Adrenal gland (tissue), 12 donors: ENCODE results near the gene TBC1D1. TPM values are rescaled to one million over a fixed set of nuclear protein-coding genes. Genes with fewer than 3 reads are reported as not detected.

Experiments used
- DNase-seq, 7 donors: peaks; one replicate each; pipeline ENCODE4 v3.0.0-alpha.2; 2019 to 2020
- H3K27ac ChIP-seq, 5 donors: fragments of 200-600 bp; sonication (generic) in 4 of 5; 1 replicate in 3 of 5; 2 replicates in 2 of 5; pipeline versions ENCODE4 v1.5.1 to v1.8.0; 2016 to 2020; ENCODE audit warnings: mild to moderate bottlenecking in 1 of 5
- H3K27me3 ChIP-seq: fragments of 200-600 bp; 2 replicates; pipeline ENCODE4 v1.8.0; 2021
- H3K36me3 ChIP-seq, 2 donors: fragments of 200-600 bp; replicated peaks in 1 of 2; 1 replicate in 1 of 2; 2 replicates in 1 of 2; pipeline versions ENCODE4 v1.5.1 to v1.8.0; 2018 to 2022
- H3K4me1 ChIP-seq, 2 donors: fragments of 200-600 bp; replicated peaks in 1 of 2; 1 replicate in 1 of 2; 2 replicates in 1 of 2; pipeline versions ENCODE4 v1.5.1 to v1.8.0; 2018 to 2021
- H3K4me3 ChIP-seq, 4 donors: fragments of 200-600 bp; sonication (generic) in 3 of 4; one replicate each; pipeline ENCODE4 v1.5.1; 2016 to 2018
- H3K9me3 ChIP-seq, 3 donors: fragments of 200-600 bp; sonication (generic) in 1 of 3; replicated peaks in 1 of 3; 1 replicate in 2 of 3; 2 replicates in 1 of 3; pipeline versions ENCODE4 v1.5.1 to v1.8.0; 2016 to 2021
- POLR2A ChIP-seq, 2 donors: fragments of 450-650 bp; IDR thresholded peaks; one replicate each; pipeline ENCODE4 v1.6.1; 2017; ENCODE audit warnings: antibody characterized with exemption in 2 of 2, mild to moderate bottlenecking in 2 of 2, moderate library complexity in 1 of 2
- WGBS, 4 donors: extraction: QIAGEN DNeasy Blood & Tissue Kit in 2 of 4; methylation state at CpG; one replicate each; pipeline versions ENCODE4 v1.1.5 to v1.1.7; 2013 to 2017; 5-methylcytosine and 5-hydroxymethylcytosine counted together
- intact Hi-C, 2 donors: fragments of 100-400 bp; cut with DNase I; formaldehyde crosslinking; loops; one replicate each; pipeline versions ENCODE4 v1.14.1 to v1.15.0; 2022 to 2023
- polyA plus RNA-seq, 3 donors: library from polyadenylated mRNA; stranded (reverse); fragments of 200-250 nt in 2 of 3; fragments of 350-450 nt in 1 of 3; fragmentation: Illumina TruSeq in 1 of 3; extraction: RNeasy Lipid Tissue Mini Kit (QIAGEN cat#74804) in 1 of 3; gene quantifications; one replicate each; pipeline ENCODE4 v1.2.3, GENCODE V29; 2013 to 2014
- total RNA-seq, 9 donors: library from RNA; depleted of rRNA in 4 of 9; stranded (reverse); fragments of >200 nt in 4 of 9; fragments of 120-200 nt in 1 of 9; fragmentation: NEBNext Ultra II Directional in 1 of 9; extraction: Animal tissue kit (Norgen Biotek cat#: 25700) in 1 of 9; gene quantifications; one replicate each; pipeline versions ENCODE4 v1.1.0 to v1.2.4, GENCODE V29; 2013 to 2023
- TF ChIP-seq, protein P1 (sequence below), 6 experiments: fragments of 450-650 bp in 4 of 6; fragments of 200-600 bp in 2 of 6; sonication (generic) in 1 of 6; IDR thresholded peaks; 1 replicate in 5 of 6; 2 replicates in 1 of 6; pipeline versions ENCODE4 v1.5.1 to v1.8.0; 2016 to 2021; ENCODE audit warnings: antibody characterized with exemption in 6 of 6, mild to moderate bottlenecking in 2 of 6, moderate library complexity in 1 of 6
- donor health status: healthy with polysubstance abuse.
- donor health status: Bipolar disorder and iron deficiency.
- donor health status: DM: yes; HTN: yes; CAD: no.
- donor health status: DM: no; HTN: no; CAD: no.
- donor health status: DM: no; HTN: no; CAD: no.
- donor health status: DM: yes; HTN: yes; CAD: no.

Gene TBC1D1
- total and polyA plus RNA-seq, 12 donors = 16.3 to 77.3 (median 25.7) TPM

DNA sequence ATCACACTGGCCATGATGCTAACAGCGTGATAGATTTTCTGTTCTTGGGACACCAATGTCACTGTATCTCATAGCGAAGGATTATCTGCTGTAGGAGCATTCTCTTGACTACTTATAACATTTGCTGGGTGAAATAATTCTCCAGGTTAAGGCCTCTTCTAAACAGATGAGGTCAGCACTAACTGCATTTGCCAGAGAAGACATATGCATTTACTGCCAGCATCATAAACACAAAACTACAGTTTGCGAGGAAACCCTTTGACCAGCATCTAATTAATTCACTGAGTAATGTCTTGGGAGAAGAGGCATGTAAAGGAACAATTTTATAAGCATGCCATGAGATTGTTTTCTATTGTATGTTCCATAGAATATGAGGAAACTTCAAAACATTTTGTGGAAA lies 13.9 kb downstream of the TBC1D1 start:
- H3K27me3 ChIP-seq = no peaks in the 10 kb centered on the region
- intact Hi-C loops = no loop called here
- WGBS, 4 donors = 93 to 100% (median 98%) methylated on average over 3 of the region's 3 CpGs

DNA sequence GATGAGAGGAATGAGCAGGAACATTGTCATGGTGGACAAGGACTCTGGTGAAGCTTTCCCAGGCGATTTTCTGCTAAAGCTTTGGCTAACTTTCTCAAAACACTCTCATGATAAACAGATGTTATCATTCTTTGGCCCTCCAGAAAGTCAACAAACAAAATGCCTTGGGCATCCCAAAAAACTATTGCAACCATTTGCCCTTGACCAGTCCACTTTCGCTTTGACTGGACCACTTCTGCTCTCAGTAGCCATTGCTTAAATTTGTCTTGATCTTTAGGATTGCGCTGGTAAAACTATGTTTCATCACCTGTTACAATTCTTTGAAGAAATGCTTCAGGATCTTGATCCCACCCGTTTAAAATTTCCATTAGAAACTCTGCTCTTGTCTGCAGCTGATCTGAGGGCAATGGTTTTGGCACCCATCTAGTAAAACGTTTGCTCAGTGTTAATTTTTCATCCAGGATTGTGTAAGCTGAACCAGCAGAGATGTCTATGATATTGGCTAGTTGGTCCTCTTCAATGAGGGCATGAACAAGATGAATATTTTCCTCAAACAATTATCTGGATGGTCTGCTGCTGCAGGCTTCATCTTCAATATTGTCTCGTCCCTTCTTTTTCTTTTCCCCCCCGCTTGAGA lies 14.8 kb downstream of the TBC1D1 start:
- intact Hi-C loops = no loop called here
- Histone ChIP-seq H3K4me1 (no peaks in the 10 kb centered on the region), H3K4me3 (no peak overlapping the region), H3K9me3 (no peaks in the 10 kb centered on the region), H3K27me3 (no peaks in the 10 kb centered on the region), H3K27ac (no peak overlapping the region), H3K36me3 (no peaks in the 10 kb centered on the region)
- TF ChIP-seq, protein P1, sequence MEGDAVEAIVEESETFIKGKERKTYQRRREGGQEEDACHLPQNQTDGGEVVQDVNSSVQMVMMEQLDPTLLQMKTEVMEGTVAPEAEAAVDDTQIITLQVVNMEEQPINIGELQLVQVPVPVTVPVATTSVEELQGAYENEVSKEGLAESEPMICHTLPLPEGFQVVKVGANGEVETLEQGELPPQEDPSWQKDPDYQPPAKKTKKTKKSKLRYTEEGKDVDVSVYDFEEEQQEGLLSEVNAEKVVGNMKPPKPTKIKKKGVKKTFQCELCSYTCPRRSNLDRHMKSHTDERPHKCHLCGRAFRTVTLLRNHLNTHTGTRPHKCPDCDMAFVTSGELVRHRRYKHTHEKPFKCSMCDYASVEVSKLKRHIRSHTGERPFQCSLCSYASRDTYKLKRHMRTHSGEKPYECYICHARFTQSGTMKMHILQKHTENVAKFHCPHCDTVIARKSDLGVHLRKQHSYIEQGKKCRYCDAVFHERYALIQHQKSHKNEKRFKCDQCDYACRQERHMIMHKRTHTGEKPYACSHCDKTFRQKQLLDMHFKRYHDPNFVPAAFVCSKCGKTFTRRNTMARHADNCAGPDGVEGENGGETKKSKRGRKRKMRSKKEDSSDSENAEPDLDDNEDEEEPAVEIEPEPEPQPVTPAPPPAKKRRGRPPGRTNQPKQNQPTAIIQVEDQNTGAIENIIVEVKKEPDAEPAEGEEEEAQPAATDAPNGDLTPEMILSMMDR (IDR thresholded peaks at IDR 0.05) = no peak
- TF ChIP-seq POLR2A (IDR thresholded peaks at IDR 0.05) = no peak
- DNase-seq = no peak
- 70 to 83% (median 77%) methylated on average over 7 of the region's 7 CpGs for WGBS, 4 donors

More for the DNA sequence above, 13.9 kb downstream of the TBC1D1 start:
- DNase-seq = no peak
- no peaks in the 10 kb centered on the region for H3K36me3 ChIP-seq
- H3K4me1 ChIP-seq = no peaks in the 10 kb centered on the region
- no peak overlapping the region for H3K4me3 ChIP-seq
- H3K27ac ChIP-seq = no peak overlapping the region
- H3K9me3 ChIP-seq = no peaks in the 10 kb centered on the region
- TF ChIP-seq, protein P1 (IDR thresholded peaks at IDR 0.05) = no peak
- TF ChIP-seq POLR2A (IDR thresholded peaks at IDR 0.05) = no peak

DNA sequence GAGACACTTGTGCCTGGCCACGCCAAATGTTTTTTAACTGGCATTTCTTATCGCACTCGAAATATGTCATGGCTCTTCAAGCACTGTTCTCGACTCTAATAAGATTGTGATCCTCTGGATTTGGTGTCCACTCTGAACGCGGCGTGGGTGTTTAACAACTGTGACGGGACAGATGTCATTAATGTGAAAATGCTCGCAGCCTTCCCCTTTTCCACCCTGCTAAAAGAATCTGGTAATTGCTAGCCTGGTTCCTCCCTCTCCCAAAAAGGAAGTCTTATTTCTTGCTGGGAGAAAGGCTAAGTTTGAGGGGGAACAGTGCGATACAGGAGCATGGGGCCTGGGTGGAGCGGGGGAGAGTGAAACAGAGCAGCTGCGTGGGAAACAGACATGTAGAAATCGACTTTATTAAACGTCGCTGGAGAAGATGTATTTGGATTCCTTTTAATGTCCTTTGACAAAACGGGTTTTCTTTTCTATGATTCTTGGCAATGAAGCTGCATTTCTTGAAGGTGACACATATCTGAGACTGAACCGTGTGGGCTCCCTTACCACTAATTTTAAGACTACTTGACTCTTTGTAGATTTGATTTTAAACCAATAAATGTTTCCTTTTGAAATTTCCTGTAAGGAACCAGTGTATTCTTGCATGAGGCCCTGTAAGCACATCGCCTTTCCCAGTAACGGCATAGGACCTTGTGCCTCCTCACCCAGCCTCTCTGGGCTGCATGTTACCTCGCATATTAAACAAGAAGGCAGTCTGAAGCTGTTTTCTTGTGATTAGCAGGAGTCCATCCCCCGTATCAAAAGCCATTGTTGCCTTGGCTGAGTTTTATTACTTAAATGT lies 17.8 kb downstream of the TBC1D1 start:
- intact Hi-C loops = no loop called here
- WGBS, 4 donors = 64 to 67% (median 66%) methylated on average over 21 of the region's 21 CpGs
- TF ChIP-seq, protein P1 (IDR thresholded peaks at IDR 0.05) = no peak
- TF ChIP-seq POLR2A (IDR thresholded peaks at IDR 0.05) = no peak
- Histone ChIP-seq H3K27me3 (no peaks in the 10 kb centered on the region), H3K9me3 (no peaks in the 10 kb centered on the region), H3K4me1 (no peaks in the 10 kb centered on the region), H3K36me3 (no peaks in the 10 kb centered on the region), H3K4me3 (no peak overlapping the region), H3K27ac (peak overlapping the region in 2 of 5 donors; percentile 36 to 41)
- DNase-seq = no peak

DNA sequence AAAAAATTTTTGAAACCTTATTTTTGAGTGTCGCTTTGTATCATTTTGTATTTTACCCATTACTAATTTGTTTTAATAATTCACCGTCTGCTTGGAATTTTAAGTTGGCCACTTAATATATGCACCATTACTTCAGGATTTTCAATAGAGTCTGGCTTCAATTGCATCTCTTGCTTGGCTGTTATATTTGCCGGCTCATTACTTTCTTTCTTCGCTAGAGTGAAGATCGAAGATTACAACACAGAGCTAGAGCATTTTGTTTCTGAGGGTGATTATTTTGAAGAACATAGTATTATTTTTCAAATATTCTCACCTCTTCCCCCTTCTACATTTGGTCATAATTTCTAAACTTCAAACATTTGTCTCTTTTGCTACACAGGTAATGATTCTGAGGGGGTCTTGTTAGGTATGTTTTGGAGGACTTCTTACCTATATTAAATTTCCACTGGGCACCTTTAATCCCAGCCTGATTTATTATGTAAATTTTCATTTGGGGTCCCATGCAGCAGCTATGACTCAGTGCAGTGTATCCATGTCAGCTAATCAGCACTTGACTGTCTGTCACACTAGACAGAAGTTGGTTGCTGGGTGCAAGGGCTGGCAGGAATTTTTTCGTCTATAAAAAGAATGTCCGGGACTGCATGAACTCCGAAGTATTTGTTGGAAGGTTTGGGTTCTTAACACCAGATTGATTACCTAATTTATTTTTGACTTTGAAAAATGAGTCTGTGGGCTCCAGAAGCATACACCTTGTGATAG lies 18.6 kb downstream of the TBC1D1 start:
- H3K4me3 ChIP-seq = no peak overlapping the region

More for the DNA sequence above, 18.6 kb downstream of the TBC1D1 start:
- H3K9me3 ChIP-seq = no peaks in the 10 kb centered on the region
- DNase-seq = no peak
- no peak for TF ChIP-seq POLR2A (IDR thresholded peaks at IDR 0.05)
- TF ChIP-seq, protein P1 (IDR thresholded peaks at IDR 0.05) = no peak
- peak overlapping the region in 1 of 5 donors; percentile 41 for H3K27ac ChIP-seq
- WGBS, 4 donors = 87 to 92% (median 89%) methylated on average over 8 of the region's 8 CpGs
- H3K4me1 ChIP-seq = no peaks in the 10 kb centered on the region
- H3K27me3 ChIP-seq = no peaks in the 10 kb centered on the region
- H3K36me3 ChIP-seq = no peaks in the 10 kb centered on the region
- intact Hi-C loops = no loop called here
